Measurements from ENCODE around the gene CDC42BPG. TPM values are rescaled to one million over a fixed set of nuclear protein-coding genes. Genes with fewer than 3 reads are reported as not detected.

The CDC42BPG gene
- total RNA-seq, 1 donor from 2014 or later: 0.35 TPM

DNA sequence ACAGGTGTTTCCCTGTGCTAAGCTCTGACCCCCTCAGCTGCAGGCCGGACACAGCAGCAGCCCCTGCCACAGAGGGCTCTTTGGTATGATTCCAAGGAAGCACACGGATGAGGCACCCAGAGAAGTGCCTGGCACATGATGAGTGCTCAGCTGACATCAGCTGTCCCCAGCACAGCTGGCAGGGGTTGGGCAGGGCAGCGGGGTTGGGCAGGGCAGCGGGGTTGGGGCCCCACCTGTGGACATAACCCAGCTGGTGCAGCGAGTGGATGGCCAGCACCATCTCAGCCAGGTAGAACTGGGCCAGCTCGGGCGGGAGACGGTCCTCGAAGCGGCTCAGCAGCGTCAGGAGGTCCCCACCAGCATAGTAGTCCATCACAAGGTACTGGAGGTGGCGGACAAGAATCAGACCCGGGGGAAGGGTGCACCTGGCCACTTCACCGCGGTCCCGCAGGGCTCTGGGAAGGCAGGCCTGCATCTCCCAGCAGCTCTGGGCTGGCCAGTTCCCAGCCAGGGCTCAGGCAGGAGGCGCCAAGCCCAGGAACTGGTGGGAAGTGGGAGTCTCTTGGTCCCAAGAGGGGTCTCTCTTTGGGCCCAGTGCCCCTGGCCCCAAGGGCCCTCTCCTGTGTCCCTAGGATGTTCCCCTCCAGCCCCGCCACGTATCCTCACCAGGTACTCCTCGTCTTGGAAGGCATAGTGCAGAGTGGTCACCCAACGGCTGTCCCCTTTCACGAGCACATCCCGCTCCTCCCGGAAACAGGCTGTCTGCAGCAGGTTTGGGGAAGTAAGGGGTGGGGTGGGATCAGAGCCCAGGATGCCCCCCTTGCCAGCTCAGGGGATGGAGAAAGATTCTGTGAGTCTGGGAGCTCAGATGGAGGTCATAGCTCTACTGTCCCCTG is 4.3 kb downstream of the CDC42BPG start:
- H3K27me3 Mint-ChIP-seq (ENCODE audit: low read depth): no peaks in the 10 kb centered on the region
- H3K9me3 Mint-ChIP-seq (ENCODE audit: low read depth): no peaks in the 10 kb centered on the region
- H3K4me1 Mint-ChIP-seq (ENCODE audit: low read depth): peaks cover 7% of the 10 kb centered on the region
- no peaks in the 10 kb centered on the region for H3K36me3 Mint-ChIP-seq (ENCODE audit: low read depth)
- H3K4me3 Mint-ChIP-seq (ENCODE audit: unreplicated experiment): no peak overlapping the region
- DNase-seq (ENCODE audit: low spot score): no peak
- H3K27ac Mint-ChIP-seq (ENCODE audit: unreplicated experiment): no peak overlapping the region
- TF ChIP-seq, protein P1, sequence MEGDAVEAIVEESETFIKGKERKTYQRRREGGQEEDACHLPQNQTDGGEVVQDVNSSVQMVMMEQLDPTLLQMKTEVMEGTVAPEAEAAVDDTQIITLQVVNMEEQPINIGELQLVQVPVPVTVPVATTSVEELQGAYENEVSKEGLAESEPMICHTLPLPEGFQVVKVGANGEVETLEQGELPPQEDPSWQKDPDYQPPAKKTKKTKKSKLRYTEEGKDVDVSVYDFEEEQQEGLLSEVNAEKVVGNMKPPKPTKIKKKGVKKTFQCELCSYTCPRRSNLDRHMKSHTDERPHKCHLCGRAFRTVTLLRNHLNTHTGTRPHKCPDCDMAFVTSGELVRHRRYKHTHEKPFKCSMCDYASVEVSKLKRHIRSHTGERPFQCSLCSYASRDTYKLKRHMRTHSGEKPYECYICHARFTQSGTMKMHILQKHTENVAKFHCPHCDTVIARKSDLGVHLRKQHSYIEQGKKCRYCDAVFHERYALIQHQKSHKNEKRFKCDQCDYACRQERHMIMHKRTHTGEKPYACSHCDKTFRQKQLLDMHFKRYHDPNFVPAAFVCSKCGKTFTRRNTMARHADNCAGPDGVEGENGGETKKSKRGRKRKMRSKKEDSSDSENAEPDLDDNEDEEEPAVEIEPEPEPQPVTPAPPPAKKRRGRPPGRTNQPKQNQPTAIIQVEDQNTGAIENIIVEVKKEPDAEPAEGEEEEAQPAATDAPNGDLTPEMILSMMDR (IDR thresholded peaks at IDR 0.05): no peak

DNA sequence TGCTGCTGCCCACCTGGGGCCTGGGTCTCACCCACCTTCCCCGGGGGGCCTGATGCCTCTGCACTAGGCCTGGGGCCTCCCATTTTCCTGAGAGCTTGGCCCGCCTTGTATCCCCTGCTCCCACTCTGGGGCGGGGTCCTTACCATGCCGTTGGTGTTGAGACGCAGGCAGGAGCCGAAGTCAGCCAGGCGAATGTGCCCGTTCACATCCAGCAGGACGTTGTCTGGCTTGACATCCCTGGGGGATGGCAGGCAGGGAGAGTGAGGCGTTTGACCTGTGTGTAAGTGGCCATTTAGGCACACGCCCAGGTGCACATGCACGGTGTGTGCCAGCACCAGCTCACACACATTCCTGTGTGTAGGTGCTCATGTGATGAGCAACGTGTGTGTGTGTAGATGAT is 5.1 kb downstream of the CDC42BPG start:
- H3K4me1 Mint-ChIP-seq (ENCODE audit: low read depth): peaks cover 7% of the 10 kb centered on the region
- no peaks in the 10 kb centered on the region for H3K27me3 Mint-ChIP-seq (ENCODE audit: low read depth)
- no peaks in the 10 kb centered on the region for H3K36me3 Mint-ChIP-seq (ENCODE audit: low read depth)
- no peak overlapping the region for H3K4me3 Mint-ChIP-seq (ENCODE audit: unreplicated experiment)
- H3K27ac Mint-ChIP-seq (ENCODE audit: unreplicated experiment): no peak overlapping the region
- TF ChIP-seq, protein P1 (IDR thresholded peaks at IDR 0.05): no peak
- no peaks in the 10 kb centered on the region for H3K9me3 Mint-ChIP-seq (ENCODE audit: low read depth)
- DNase-seq (ENCODE audit: low spot score): peak; percentile 84

DNA sequence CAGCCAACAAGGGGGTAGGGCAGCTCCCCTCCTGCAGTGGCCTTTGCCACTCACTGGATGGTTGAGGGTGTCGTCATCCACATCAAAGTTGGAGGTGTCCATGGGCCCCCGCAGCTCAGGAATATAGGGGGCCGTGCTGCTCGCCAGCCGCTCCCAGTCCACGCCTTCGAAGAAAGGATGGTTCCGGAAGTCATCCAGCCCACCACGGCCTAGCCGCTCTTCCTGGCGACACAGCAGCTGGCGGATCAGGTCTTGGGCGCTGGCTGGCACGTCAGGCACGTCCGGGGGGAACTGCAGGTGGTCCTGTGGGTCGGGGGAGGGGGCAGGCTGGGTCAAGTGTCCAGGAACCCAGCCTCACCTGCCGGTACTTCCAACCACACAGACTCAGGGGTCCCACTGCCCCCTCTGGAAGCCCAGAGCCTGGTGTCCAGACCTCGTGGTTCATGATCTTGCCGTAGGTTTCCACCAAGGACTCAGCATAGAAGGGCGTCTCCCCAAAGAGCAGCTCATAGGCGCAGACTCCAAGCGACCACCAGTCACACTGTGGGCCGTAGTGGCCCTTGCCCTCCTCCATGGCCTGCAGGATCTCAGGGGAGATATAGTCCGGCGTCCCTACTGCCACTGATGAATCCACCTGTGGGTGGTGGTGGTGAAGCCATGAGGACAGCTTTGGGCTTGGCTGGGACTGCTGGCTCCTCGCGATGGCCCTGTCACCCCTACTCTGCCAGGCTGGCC is 5.7 kb downstream of the CDC42BPG start:
- Mint-ChIP-seq H3K4me3 (ENCODE audit: unreplicated experiment) (no peak overlapping the region), H3K27me3 (ENCODE audit: low read depth) (no peaks in the 10 kb centered on the region), H3K4me1 (ENCODE audit: low read depth) (peaks cover 4% of the 10 kb centered on the region), H3K36me3 (ENCODE audit: low read depth) (no peaks in the 10 kb centered on the region), H3K9me3 (ENCODE audit: low read depth) (no peaks in the 10 kb centered on the region), H3K27ac (ENCODE audit: unreplicated experiment) (no peak overlapping the region)
- TF ChIP-seq, protein P1 (IDR thresholded peaks at IDR 0.05): no peak
- peak; percentile 82 for DNase-seq (ENCODE audit: low spot score)

DNA sequence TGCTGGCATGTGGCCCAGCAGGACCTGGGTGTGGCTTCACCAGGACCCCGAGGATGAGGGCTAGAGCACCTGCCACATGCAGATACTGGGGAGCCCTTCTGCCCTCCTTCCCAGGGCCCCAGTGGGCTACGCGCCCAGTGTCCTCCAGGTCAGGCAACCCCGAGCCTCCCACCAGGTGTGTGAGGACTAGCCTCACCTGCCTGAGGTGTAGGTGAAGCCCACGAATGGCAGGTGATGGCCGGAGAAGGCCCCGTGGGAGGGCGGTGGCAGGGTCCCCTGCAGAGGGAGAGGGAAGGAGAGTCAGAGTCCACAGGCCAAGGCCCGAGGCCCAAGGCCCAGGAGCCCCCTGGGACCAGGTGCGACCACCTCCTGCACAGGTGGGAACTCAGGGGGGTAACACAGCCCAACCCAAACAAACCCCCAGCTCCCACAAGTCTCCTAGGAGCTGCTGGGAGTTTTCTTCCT is 6.5 kb downstream of the CDC42BPG start:
- peaks cover under 1% of the 10 kb centered on the region for H3K4me1 Mint-ChIP-seq (ENCODE audit: low read depth)
- H3K27me3 Mint-ChIP-seq (ENCODE audit: low read depth): no peaks in the 10 kb centered on the region
- H3K27ac Mint-ChIP-seq (ENCODE audit: unreplicated experiment): no peak overlapping the region
- H3K9me3 Mint-ChIP-seq (ENCODE audit: low read depth): no peaks in the 10 kb centered on the region
- no peak overlapping the region for H3K4me3 Mint-ChIP-seq (ENCODE audit: unreplicated experiment)
- TF ChIP-seq, protein P1 (IDR thresholded peaks at IDR 0.05): no peak
- no peaks in the 10 kb centered on the region for H3K36me3 Mint-ChIP-seq (ENCODE audit: low read depth)
- DNase-seq (ENCODE audit: low spot score): peak; percentile 73

DNA sequence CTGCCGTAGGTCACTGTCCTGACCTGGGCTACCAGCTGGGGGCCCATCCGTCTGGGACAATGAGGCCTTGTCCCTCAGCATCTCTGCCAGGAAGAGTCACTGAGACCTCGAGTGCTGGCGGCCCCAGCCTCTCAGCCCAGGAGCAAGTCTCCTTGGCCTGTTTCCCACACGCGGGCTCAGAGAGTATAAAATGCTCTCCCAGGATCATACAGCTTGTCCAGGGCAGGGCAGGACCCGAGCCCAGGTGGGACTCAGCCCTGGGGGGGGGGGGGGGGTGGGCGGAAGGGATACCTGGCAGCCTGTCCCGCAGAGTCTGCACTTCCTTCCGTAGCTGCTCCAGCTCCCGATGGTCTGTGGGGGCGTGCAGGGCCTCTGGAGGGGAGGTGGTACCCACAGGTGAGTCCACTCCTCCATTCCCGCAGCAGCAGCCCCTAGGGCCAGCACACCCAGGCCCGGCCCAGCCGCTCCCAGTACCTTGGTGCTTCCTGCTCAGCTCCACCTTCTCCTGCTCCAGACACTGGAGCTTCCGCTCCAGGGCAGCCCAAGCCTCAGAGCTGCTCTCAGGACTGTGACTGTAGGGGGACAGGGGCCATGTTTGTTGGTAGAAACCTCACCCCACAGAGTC is 7.9 kb downstream of the CDC42BPG start:
- Mint-ChIP-seq H3K27me3 (ENCODE audit: low read depth) (no peaks in the 10 kb centered on the region), H3K4me1 (ENCODE audit: low read depth) (no peaks in the 10 kb centered on the region), H3K9me3 (ENCODE audit: low read depth) (no peaks in the 10 kb centered on the region), H3K4me3 (ENCODE audit: unreplicated experiment) (no peak overlapping the region), H3K27ac (ENCODE audit: unreplicated experiment) (no peak overlapping the region), H3K36me3 (ENCODE audit: low read depth) (no peaks in the 10 kb centered on the region)
- peak; percentile 86 for DNase-seq (ENCODE audit: low spot score)
- TF ChIP-seq, protein P1 (IDR thresholded peaks at IDR 0.05): no peak
